HUES6 (cell line): ENCODE results near the gene CPM.
"Not testable (repeated sequence)": the region's sequence is repeated elsewhere in the genome, so short reads cannot be mapped to it uniquely, and the experiment has no call there.

ENCODE experiments used
- H3K27ac ChIP-seq: 2 replicates; pipeline ENCODE4 v1.7.0; 2013; ENCODE audit warnings: low read depth, mild to moderate bottlenecking, low read length, inconsistent platforms
- H3K27me3 ChIP-seq: 2 replicates; pipeline ENCODE4 v1.6.1; 2013; ENCODE audit warnings: low read length; ENCODE audit not compliant: control insufficient read depth, insufficient read depth
- H3K36me3 ChIP-seq: 2 replicates; pipeline ENCODE4 v1.6.1; 2013; ENCODE audit warnings: low read length; ENCODE audit not compliant: control insufficient read depth, insufficient read depth
- H3K4me1 ChIP-seq: 2 replicates; pipeline ENCODE4 v1.6.1; 2013; ENCODE audit warnings: low read length; ENCODE audit not compliant: control insufficient read depth, insufficient read depth
- H3K4me3 ChIP-seq: 2 replicates; pipeline ENCODE4 v1.5.1; 2013; ENCODE audit warnings: low read depth, low read length
- H3K9ac ChIP-seq: one replicate; pipeline ENCODE4 v1.6.1; 2013; ENCODE audit warnings: mild to moderate bottlenecking, low read length
- H3K9me3 ChIP-seq: 2 replicates; pipeline ENCODE4 v1.6.1; 2013; ENCODE audit warnings: low read depth, low read length; ENCODE audit not compliant: control insufficient read depth, insufficient read depth

The CPM gene

GRCh38 chr12:68865399-68866164 is 67.4 kb downstream of the CPM start:
- Histone ChIP-seq H3K9ac (no peak overlapping the region), H3K9me3 (no peaks in the 10 kb centered on the region), H3K4me3 (no peak overlapping the region), H3K4me1 (peaks cover 5% of the 10 kb centered on the region), H3K27ac (no peak overlapping the region), H3K36me3 (no peaks in the 10 kb centered on the region), H3K27me3 (no peaks in the 10 kb centered on the region)

- Histone ChIP-seq H3K27me3 (no peaks in the 10 kb centered on the region), H3K4me3 (no peak overlapping the region), H3K27ac (no peak overlapping the region), H3K9me3 (no peaks in the 10 kb centered on the region), H3K9ac (no peak overlapping the region), H3K4me1 (peaks cover 5% of the 10 kb centered on the region), H3K36me3 (no peaks in the 10 kb centered on the region)
These were observed 68.4 kb downstream of the CPM start for GRCh38 chr12:68864604-68865003.

- not testable (repeated sequence) for H3K36me3 ChIP-seq, H3K27me3 ChIP-seq, H3K4me3 ChIP-seq
These were observed 69.0 kb downstream of the CPM start for GRCh38 chr12:68863886-68864454.

GRCh38 chr12:68863109-68863770 is 69.7 kb downstream of the CPM start:
- Histone ChIP-seq H3K36me3 (no peaks in the 10 kb centered on the region), H3K27ac (no peak overlapping the region), H3K9me3 (no peaks in the 10 kb centered on the region), H3K27me3 (no peaks in the 10 kb centered on the region), H3K4me1 (peaks cover 5% of the 10 kb centered on the region), H3K4me3 (no peak overlapping the region), H3K9ac (no peak overlapping the region)

More at GRCh38 chr12:68863886-68864454, 69.0 kb downstream of the CPM start:
- not testable (repeated sequence) for H3K9ac ChIP-seq, H3K4me1 ChIP-seq, H3K27ac ChIP-seq, H3K9me3 ChIP-seq

GRCh38 chr12:68861890-68862289 is 71.1 kb downstream of the CPM start:
- Histone ChIP-seq H3K27me3 (no peaks in the 10 kb centered on the region), H3K36me3 (no peaks in the 10 kb centered on the region), H3K4me3 (no peak overlapping the region), H3K9me3 (no peaks in the 10 kb centered on the region), H3K27ac (no peak overlapping the region), H3K9ac (no peak overlapping the region), H3K4me1 (no peaks in the 10 kb centered on the region)

- Histone ChIP-seq H3K9ac (no peak overlapping the region), H3K27me3 (no peaks in the 10 kb centered on the region), H3K36me3 (no peaks in the 10 kb centered on the region), H3K4me1 (no peaks in the 10 kb centered on the region), H3K4me3 (no peak overlapping the region), H3K27ac (no peak overlapping the region), H3K9me3 (no peaks in the 10 kb centered on the region)
These were observed 76.5 kb downstream of the CPM start for GRCh38 chr12:68856510-68856909.

GRCh38 chr12:68855771-68856170 is 77.2 kb downstream of the CPM start:
- Histone ChIP-seq H3K9ac (no peak overlapping the region), H3K27ac (no peak overlapping the region), H3K36me3 (no peaks in the 10 kb centered on the region), H3K9me3 (no peaks in the 10 kb centered on the region), H3K4me3 (no peak overlapping the region), H3K27me3 (no peaks in the 10 kb centered on the region), H3K4me1 (no peaks in the 10 kb centered on the region)

- Histone ChIP-seq H3K27ac (no peak overlapping the region), H3K27me3 (no peaks in the 10 kb centered on the region), H3K9me3 (no peaks in the 10 kb centered on the region), H3K9ac (no peak overlapping the region), H3K4me1 (no peaks in the 10 kb centered on the region), H3K36me3 (no peaks in the 10 kb centered on the region), H3K4me3 (no peak overlapping the region)
These were observed 77.9 kb downstream of the CPM start for GRCh38 chr12:68855111-68855510.

- Histone ChIP-seq H3K27me3 (no peaks in the 10 kb centered on the region), H3K9me3 (no peaks in the 10 kb centered on the region), H3K9ac (no peak overlapping the region), H3K4me1 (no peaks in the 10 kb centered on the region), H3K27ac (no peak overlapping the region), H3K36me3 (no peaks in the 10 kb centered on the region), H3K4me3 (no peak overlapping the region)
These were observed 78.4 kb downstream of the CPM start for GRCh38 chr12:68854554-68854953.

GRCh38 chr12:68854078-68854468 is 78.9 kb downstream of the CPM start:
- Histone ChIP-seq H3K27ac (no peak overlapping the region), H3K9ac (no peak overlapping the region), H3K27me3 (no peaks in the 10 kb centered on the region), H3K4me3 (no peak overlapping the region), H3K36me3 (no peaks in the 10 kb centered on the region), H3K9me3 (no peaks in the 10 kb centered on the region), H3K4me1 (no peaks in the 10 kb centered on the region)

GRCh38 chr12:68853396-68854077 is 79.4 kb downstream of the CPM start:
- no peaks in the 10 kb centered on the region for H3K27me3 ChIP-seq
- no peak overlapping the region for H3K9ac ChIP-seq
- no peak overlapping the region for H3K27ac ChIP-seq
- no peaks in the 10 kb centered on the region for H3K36me3 ChIP-seq
- no peaks in the 10 kb centered on the region for H3K4me1 ChIP-seq
- no peak overlapping the region for H3K4me3 ChIP-seq
- H3K9me3 ChIP-seq = no peaks in the 10 kb centered on the region
